CD4-positive, alpha-beta T cell treated with Interleukin-6 at 100 ng/mL for 8 hours (primary cell): ENCODE results near the gene RFX3.

Source experiments
- DNase-seq: peaks from one replicate; pipeline ENCODE4 v3.0.0-alpha.2; 2020; ENCODE audit warnings: mixed read lengths, low spot score

The RFX3 gene

GRCh38 chr9:3271157-3271556 is 254.6 kb downstream of the RFX3 start:
- DNase-seq: no peak

GRCh38 chr9:3268223-3268622 is 257.6 kb downstream of the RFX3 start:
- DNase-seq: no peak

- no peak for DNase-seq
These were observed 262.1 kb downstream of the RFX3 start for GRCh38 chr9:3263698-3264097.

GRCh38 chr9:3262826-3263529 is 262.8 kb downstream of the RFX3 start:
- no peak for DNase-seq

- no peak for DNase-seq
These were observed 264.3 kb downstream of the RFX3 start for GRCh38 chr9:3261484-3261883.

GRCh38 chr9:3256571-3257330 is 269.1 kb downstream of the RFX3 start:
- DNase-seq: no peak

GRCh38 chr9:3251309-3251708 is 274.5 kb downstream of the RFX3 start:
- no peak for DNase-seq

- no peak for DNase-seq
These were observed 275.1 kb downstream of the RFX3 start for GRCh38 chr9:3250741-3251140.

- no peak for DNase-seq
These were observed 278.6 kb downstream of the RFX3 start for GRCh38 chr9:3247211-3247610.

GRCh38 chr9:3246241-3246640 is 279.6 kb downstream of the RFX3 start:
- no peak for DNase-seq

- no peak for DNase-seq
These were observed 280.7 kb downstream of the RFX3 start for GRCh38 chr9:3244963-3245653.

GRCh38 chr9:3243683-3244082 is 282.1 kb downstream of the RFX3 start:
- no peak for DNase-seq

GRCh38 chr9:3241290-3241689 is 284.5 kb downstream of the RFX3 start:
- no peak for DNase-seq

GRCh38 chr9:3240656-3241268 is 285.0 kb downstream of the RFX3 start:
- peak; percentile 47 for DNase-seq

GRCh38 chr9:3239240-3239639 is 286.6 kb downstream of the RFX3 start:
- DNase-seq: no peak

- no peak for DNase-seq
These were observed 287.6 kb downstream of the RFX3 start for GRCh38 chr9:3238236-3238635.

- DNase-seq: no peak
These were observed 288.7 kb downstream of the RFX3 start for GRCh38 chr9:3237121-3237520.

- no peak for DNase-seq
These were observed 290.3 kb downstream of the RFX3 start for GRCh38 chr9:3235497-3235896.

GRCh38 chr9:3224931-3225330 is 300.9 kb downstream of the RFX3 start:
- DNase-seq: no peak

GRCh38 chr9:3215658-3216057 is 310.1 kb downstream of the RFX3 start:
- no peak for DNase-seq

- no peak for DNase-seq
These were observed 311.1 kb downstream of the RFX3 start for GRCh38 chr9:3214741-3215140.

GRCh38 chr9:3205421-3206095 is 320.2 kb downstream of the RFX3 start:
- no peak for DNase-seq
